ENCODE measurements around the gene SORL1. TPM values are rescaled to one million over a fixed set of nuclear protein-coding genes. Genes with fewer than 3 reads are reported as not detected.

The SORL1 gene
- total and polyA plus RNA-seq, 2 of the 13 experiments (the other 11 are each of a cell fraction or from before 2014, with no cell fraction given) = 21.3 to 148 TPM

DNA sequence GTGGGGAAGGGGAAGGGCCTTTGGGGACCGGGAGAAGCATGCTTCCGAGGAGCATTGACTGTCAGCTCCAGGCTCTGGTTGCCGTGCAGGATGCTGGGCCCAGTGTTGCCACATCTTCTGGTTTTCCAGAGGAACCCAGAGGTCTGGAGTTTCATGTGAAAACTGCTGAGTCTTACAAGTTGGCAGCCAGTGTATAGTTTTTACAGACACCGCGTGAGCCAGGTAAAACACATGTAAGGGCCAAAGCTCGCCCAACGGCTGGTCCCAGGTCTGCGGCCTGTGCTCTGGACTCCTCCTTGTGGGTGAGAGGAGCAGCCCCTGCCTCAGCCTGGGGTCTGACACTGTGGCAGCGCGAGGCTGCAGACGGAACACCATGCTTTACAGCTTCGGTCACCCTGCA, 19.1 kb downstream of the SORL1 start:
- in situ Hi-C loops (cut with HindIII; ENCODE audit: extremely low pct_ligation_motif_present, low pct_unique_long_range_greater_than_20kb) (no loop called here), intact Hi-C loops (cut with micrococcal nuclease; ENCODE audit: unreplicated experiment) (no loop called here)
- DNase-seq (ENCODE audit: low spot score) = no peak
- H4K20me1 ChIP-seq (ENCODE audit: insufficient read depth, low read length) = peaks cover 57% of the 10 kb centered on the region; the same call in 1 of the 2 replicates
- 91% methylated on average over 3 of the region's 12 CpGs for WGBS (ENCODE audit: low lambda C conversion rate)
- H3K27ac ChIP-seq (ENCODE audit: extremely low read length, insufficient read depth, low read length) = no peak overlapping the region
- peaks cover 44% of the 10 kb centered on the region for H3K4me1 ChIP-seq (ENCODE audit: insufficient read depth, low read length)
- no peaks in the 10 kb centered on the region for H3K9me3 ChIP-seq (ENCODE audit: low read length)
- no peaks in the 10 kb centered on the region for H3K27me3 ChIP-seq (ENCODE audit: control insufficient read depth in 1 of 2, insufficient read depth in 2 of 2, low read length in 2 of 2)
- peaks cover 54% of the 10 kb centered on the region for H3K79me2 ChIP-seq (ENCODE audit: insufficient read depth, low read length)
- H3K4me3 ChIP-seq (replicated peaks in 1 of 3; ENCODE audit: insufficient read depth in 1 of 3, low read depth in 2 of 3, low read length in 3 of 3) = no peak overlapping the region
- ChIA-PET POLR2A (no interaction called here), CTCF (ENCODE audit: low intra/inter-chr PET ratio, low total read pairs) (no interaction called here)
- BruUV-seq (replicated peaks) = no TSS peak
- peaks cover 30 to 48% of the 10 kb centered on the region in 2 experiments for H3K36me3 ChIP-seq (replicated peaks in 1 of 2; ENCODE audit: control insufficient read depth in 1 of 2, insufficient read depth in 2 of 2, low read length in 2 of 2)
- no peak for ATAC-seq
- no peak for FAIRE-seq
- H3K9ac ChIP-seq (ENCODE audit: insufficient read depth, low read depth, low read length) = no peak overlapping the region
- H2AFZ ChIP-seq (ENCODE audit: low read length) = no peak overlapping the region
- no peak overlapping the region for H3K4me2 ChIP-seq (ENCODE audit: low read depth, low read length)
- TF ChIP-seq, protein P1, sequence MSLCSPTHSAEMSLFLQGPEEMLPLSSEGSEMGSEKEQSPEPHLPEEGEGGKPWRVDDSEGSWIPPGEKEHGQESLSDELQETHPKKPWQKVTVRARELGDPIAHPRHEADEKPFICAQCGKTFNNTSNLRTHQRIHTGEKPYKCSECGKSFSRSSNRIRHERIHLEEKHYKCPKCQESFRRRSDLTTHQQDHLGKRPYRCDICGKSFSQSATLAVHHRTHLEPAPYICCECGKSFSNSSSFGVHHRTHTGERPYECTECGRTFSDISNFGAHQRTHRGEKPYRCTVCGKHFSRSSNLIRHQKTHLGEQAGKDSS (CRISPR knock-in tag; IDR thresholded peaks at IDR 0.05; ENCODE audit: borderline replicate concordance, low read depth) = no peak
- TF ChIP-seq, protein P2, sequence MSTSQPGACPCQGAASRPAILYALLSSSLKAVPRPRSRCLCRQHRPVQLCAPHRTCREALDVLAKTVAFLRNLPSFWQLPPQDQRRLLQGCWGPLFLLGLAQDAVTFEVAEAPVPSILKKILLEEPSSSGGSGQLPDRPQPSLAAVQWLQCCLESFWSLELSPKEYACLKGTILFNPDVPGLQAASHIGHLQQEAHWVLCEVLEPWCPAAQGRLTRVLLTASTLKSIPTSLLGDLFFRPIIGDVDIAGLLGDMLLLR (CRISPR knock-in tag; IDR thresholded peaks at IDR 0.05) = no peak
- TF ChIP-seq ZNF563 (CRISPR knock-in tag; IDR thresholded peaks at IDR 0.05) (no peak), ZSCAN20 (CRISPR knock-in tag; IDR thresholded peaks at IDR 0.05; ENCODE audit: borderline replicate concordance) (no peak), AKAP8 (CRISPR knock-in tag; IDR thresholded peaks at IDR 0.05) (no peak), SMARCC2 (IDR thresholded peaks at IDR 0.05) (no peak), ZNF850 (CRISPR knock-in tag; conservative IDR thresholded peaks at IDR 0.05) (no peak), ZNF788 (CRISPR knock-in tag; IDR thresholded peaks at IDR 0.05; ENCODE audit: borderline replicate concordance) (no peak), POLR2A (IDR thresholded peaks at IDR 0.05; ENCODE audit: insufficient read depth in 1 of 2, low read depth in 2 of 2, low read length in 2 of 2) (no peak), NR2C2 (CRISPR knock-in tag; IDR thresholded peaks at IDR 0.05; ENCODE audit: borderline replicate concordance) (no peak)
- TF ChIP-seq, protein P3, sequence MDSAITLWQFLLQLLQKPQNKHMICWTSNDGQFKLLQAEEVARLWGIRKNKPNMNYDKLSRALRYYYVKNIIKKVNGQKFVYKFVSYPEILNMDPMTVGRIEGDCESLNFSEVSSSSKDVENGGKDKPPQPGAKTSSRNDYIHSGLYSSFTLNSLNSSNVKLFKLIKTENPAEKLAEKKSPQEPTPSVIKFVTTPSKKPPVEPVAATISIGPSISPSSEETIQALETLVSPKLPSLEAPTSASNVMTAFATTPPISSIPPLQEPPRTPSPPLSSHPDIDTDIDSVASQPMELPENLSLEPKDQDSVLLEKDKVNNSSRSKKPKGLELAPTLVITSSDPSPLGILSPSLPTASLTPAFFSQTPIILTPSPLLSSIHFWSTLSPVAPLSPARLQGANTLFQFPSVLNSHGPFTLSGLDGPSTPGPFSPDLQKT (CRISPR knock-in tag; IDR thresholded peaks at IDR 0.05; ENCODE audit: borderline replicate concordance) = no peak
- TF ChIP-seq, protein P4, sequence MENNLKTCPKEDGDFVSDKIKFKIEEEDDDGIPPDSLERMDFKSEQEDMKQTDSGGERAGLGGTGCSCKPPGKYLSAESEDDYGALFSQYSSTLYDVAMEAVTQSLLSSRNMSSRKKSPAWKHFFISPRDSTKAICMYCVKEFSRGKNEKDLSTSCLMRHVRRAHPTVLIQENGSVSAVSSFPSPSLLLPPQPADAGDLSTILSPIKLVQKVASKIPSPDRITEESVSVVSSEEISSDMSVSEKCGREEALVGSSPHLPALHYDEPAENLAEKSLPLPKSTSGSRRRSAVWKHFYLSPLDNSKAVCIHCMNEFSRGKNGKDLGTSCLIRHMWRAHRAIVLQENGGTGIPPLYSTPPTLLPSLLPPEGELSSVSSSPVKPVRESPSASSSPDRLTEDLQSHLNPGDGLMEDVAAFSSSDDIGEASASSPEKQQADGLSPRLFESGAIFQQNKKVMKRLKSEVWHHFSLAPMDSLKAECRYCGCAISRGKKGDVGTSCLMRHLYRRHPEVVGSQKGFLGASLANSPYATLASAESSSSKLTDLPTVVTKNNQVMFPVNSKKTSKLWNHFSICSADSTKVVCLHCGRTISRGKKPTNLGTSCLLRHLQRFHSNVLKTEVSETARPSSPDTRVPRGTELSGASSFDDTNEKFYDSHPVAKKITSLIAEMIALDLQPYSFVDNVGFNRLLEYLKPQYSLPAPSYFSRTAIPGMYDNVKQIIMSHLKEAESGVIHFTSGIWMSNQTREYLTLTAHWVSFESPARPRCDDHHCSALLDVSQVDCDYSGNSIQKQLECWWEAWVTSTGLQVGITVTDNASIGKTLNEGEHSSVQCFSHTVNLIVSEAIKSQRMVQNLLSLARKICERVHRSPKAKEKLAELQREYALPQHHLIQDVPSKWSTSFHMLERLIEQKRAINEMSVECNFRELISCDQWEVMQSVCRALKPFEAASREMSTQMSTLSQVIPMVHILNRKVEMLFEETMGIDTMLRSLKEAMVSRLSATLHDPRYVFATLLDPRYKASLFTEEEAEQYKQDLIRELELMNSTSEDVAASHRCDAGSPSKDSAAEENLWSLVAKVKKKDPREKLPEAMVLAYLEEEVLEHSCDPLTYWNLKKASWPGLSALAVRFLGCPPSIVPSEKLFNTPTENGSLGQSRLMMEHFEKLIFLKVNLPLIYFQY (CRISPR knock-in tag; IDR thresholded peaks at IDR 0.05; ENCODE audit: borderline replicate concordance) = no peak

All from HepG2 (cell line).